Cardiac fibroblast (primary cell): ENCODE results near the gene PARP9.

Source experiments
- DNase-seq, 2 donors: peaks; one replicate each; pipeline versions ENCODE4 v3.0.0 to v3.0.0-alpha.2; 2010; ENCODE audit warnings: low read depth in 2 of 2
- H3K4me3 ChIP-seq, 2 donors: replicated peaks in 1 of 2; 1 replicate in 1 of 2; 2 replicates in 1 of 2; pipeline ENCODE4 v1.5.1; 2011; ENCODE audit warnings: low read depth in 2 of 2, low read length in 2 of 2, mild to moderate bottlenecking in 2 of 2, moderate library complexity in 1 of 2
- CTCF ChIP-seq: IDR thresholded peaks from one replicate; pipeline ENCODE4 v1.5.1; 2011; ENCODE audit warnings: low read depth, mild to moderate bottlenecking, low read length, inconsistent platforms

PARP9 gene

GRCh38 chr3:122496508-122496907, 67.6 kb downstream of the PARP9 start:
- no peak overlapping the region for H3K4me3 ChIP-seq
- no peak for TF ChIP-seq CTCF
- DNase-seq = no peak

- no peak for TF ChIP-seq CTCF
- DNase-seq = peak; percentile 16 to 63
- H3K4me3 ChIP-seq = no peak overlapping the region
Observed at GRCh38 chr3:122493296-122493695, 70.8 kb downstream of the PARP9 start.

GRCh38 chr3:122488262-122488973, 75.7 kb downstream of the PARP9 start:
- DNase-seq = no peak
- no peak for TF ChIP-seq CTCF
- no peak overlapping the region for H3K4me3 ChIP-seq

- peak; percentile 56 to 67 for DNase-seq
- H3K4me3 ChIP-seq = no peak overlapping the region
Observed at GRCh38 chr3:122484985-122485384, 79.1 kb downstream of the PARP9 start.

GRCh38 chr3:122481390-122481789, 82.7 kb downstream of the PARP9 start:
- TF ChIP-seq CTCF = no peak
- no peak overlapping the region for H3K4me3 ChIP-seq
- no peak for DNase-seq

More at GRCh38 chr3:122484985-122485384, 79.1 kb downstream of the PARP9 start:
- no peak for TF ChIP-seq CTCF
